ENCODE results near the gene DYRK1B. TPM values are rescaled to one million over a fixed set of nuclear protein-coding genes. Genes with fewer than 3 reads are reported as not detected.

The DYRK1B gene
- total and polyA plus RNA-seq, 2 donors (not counting 1 experiment from before 2014, with no cell fraction given): 26.1 to 36.6 TPM

DNA sequence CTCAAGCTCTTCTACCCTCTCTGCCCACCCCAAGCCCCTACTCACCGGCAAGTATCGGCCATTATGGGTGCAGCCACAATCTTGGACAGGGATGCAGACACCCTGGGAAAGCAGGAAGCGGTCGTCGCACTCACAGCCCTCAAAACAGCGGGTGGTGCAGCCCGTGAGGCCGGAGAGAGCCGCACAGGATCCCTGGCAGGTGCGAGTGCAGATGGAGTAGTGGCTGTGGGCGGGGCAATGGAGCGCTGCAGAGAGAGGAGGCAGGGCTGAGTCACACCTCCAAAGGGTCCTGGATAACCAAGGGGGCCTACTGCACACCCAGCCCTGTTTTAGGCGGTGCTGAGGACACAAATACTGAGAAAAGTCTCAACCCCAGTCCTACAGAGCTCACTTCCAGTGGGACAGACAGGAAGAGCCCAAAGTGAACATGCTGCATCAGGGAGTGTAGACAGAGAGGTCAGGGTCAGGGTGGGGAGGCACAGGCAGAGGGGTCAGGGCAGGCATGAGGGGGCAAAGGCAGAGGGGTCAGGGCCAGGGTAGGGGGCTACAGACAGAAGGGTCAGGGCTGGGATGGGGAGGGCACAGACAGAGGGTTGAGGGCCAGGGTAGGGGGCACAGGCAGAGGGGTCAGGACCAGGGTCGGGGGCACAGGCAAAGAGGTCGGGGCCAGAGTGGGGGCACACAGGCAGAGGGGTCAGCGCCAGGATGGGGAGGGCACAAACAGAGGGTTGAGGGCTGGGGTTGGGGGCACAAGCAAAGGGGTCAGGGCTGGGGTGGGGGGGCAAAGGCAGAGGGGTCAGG is 36.4 kb upstream of the DYRK1B start:
- Mint-ChIP-seq H3K4me3 (no peak overlapping the region), H3K9me3 (ENCODE audit: insufficient read depth) (no peaks in the 10 kb centered on the region), H3K4me1 (no peaks in the 10 kb centered on the region), H3K27ac (no peak overlapping the region), H3K27me3 (no peaks in the 10 kb centered on the region)
- POLR2A ChIA-PET: interaction anchor here (0.6 kb wide), 1 partner anchor 173 kb away, joined by 3 read pairs; no protein-coding TSS in a partner anchor
- Histone ChIP-seq H3K4me1 (ENCODE audit: control insufficient read depth in 2 of 2, insufficient read depth in 2 of 2, low read length in 2 of 2) (no peaks in the 10 kb centered on the region), H3K4me3 (ENCODE audit: control extremely low read depth in 1 of 5, extremely low read depth in 1 of 5, insufficient read depth in 1 of 5, low read depth in 2 of 5, low read length in 4 of 5) (no peak overlapping the region), H3K9ac (ENCODE audit: low read length) (no peak overlapping the region), H3K27ac (ENCODE audit: low read length in 2 of 2) (no peak overlapping the region), H2AFZ (ENCODE audit: insufficient read depth, low read depth, low read length, poor library complexity, severe bottlenecking) (no peak overlapping the region), H3K9me3 (ENCODE audit: control extremely low read depth in 1 of 3, control insufficient read depth in 2 of 3, insufficient read depth in 1 of 3, low read length in 2 of 3) (no peaks in the 10 kb centered on the region), H3K79me2 (ENCODE audit: control insufficient read depth, insufficient read depth, low read length) (no peaks in the 10 kb centered on the region), H3K36me3 (replicated peaks in 1 of 2; ENCODE audit: control extremely low read depth in 1 of 2, control insufficient read depth in 1 of 2, extremely low read depth in 1 of 2, insufficient read depth in 2 of 2, low read length in 1 of 2) (peaks cover 0 to 6% of the 10 kb centered on the region in 2 experiments), H3K4me2 (replicated peaks; ENCODE audit: low read depth, low read length, poor library complexity, severe bottlenecking) (no peak overlapping the region), H4K20me1 (ENCODE audit: control insufficient read depth, insufficient read depth, low read length, poor library complexity, severe bottlenecking) (no peaks in the 10 kb centered on the region), H3K27me3 (replicated peaks in 1 of 4; ENCODE audit: control extremely low read depth in 1 of 4, control insufficient read depth in 3 of 4, insufficient read depth in 4 of 4, low read length in 3 of 4) (no peaks in the 10 kb centered on the region)
- CTCF ChIA-PET: no interaction called here
- WGBS (ENCODE audit: insufficient coverage): 56% methylated on average over 12 of the region's 16 CpGs
- ATAC-seq (ENCODE audit: low read depth) (no peak), DNase-seq (no peak)
- TF ChIP-seq, protein P1, sequence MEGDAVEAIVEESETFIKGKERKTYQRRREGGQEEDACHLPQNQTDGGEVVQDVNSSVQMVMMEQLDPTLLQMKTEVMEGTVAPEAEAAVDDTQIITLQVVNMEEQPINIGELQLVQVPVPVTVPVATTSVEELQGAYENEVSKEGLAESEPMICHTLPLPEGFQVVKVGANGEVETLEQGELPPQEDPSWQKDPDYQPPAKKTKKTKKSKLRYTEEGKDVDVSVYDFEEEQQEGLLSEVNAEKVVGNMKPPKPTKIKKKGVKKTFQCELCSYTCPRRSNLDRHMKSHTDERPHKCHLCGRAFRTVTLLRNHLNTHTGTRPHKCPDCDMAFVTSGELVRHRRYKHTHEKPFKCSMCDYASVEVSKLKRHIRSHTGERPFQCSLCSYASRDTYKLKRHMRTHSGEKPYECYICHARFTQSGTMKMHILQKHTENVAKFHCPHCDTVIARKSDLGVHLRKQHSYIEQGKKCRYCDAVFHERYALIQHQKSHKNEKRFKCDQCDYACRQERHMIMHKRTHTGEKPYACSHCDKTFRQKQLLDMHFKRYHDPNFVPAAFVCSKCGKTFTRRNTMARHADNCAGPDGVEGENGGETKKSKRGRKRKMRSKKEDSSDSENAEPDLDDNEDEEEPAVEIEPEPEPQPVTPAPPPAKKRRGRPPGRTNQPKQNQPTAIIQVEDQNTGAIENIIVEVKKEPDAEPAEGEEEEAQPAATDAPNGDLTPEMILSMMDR (IDR thresholded peaks at IDR 0.05): no peak
- no peak for TF ChIP-seq EZH2 (IDR thresholded peaks at IDR 0.05; ENCODE audit: borderline replicate concordance, insufficient read depth, low read depth, low read length, poor library complexity, severe bottlenecking)
- intact Hi-C loops (cut with micrococcal nuclease): no loop called here

DNA sequence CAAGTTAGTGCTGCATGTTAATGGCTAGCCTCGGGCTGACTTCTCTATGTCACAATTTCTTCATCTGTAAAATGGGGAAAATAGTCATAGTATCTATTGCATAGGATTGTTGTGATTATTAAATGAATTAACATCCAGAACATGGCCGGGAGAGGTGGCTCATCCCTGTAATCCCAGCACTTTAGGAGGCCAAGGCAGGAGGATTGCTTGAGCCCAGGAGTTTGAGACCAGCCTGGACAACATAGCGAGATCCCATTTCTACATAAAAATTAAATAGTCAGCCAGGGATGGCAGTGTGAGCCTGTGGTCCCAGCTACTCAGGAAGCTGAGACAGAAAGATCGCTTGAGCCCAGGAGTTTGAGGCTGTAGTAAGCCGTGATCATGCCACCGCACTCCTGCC is 34.0 kb upstream of the DYRK1B start:
- no peak overlapping the region for H3K4me2 ChIP-seq (replicated peaks; ENCODE audit: low read depth, low read length, poor library complexity, severe bottlenecking)
- ATAC-seq (ENCODE audit: low read depth): no peak

More for the DNA sequence above, 34.0 kb upstream of the DYRK1B start:
- no peaks in the 10 kb centered on the region for H3K4me1 ChIP-seq (ENCODE audit: control insufficient read depth in 2 of 2, insufficient read depth in 2 of 2, low read length in 2 of 2)
- peaks cover 0 to 2% of the 10 kb centered on the region in 2 experiments for H3K36me3 ChIP-seq (replicated peaks in 1 of 2; ENCODE audit: control extremely low read depth in 1 of 2, control insufficient read depth in 1 of 2, extremely low read depth in 1 of 2, insufficient read depth in 2 of 2, low read length in 1 of 2)
- H4K20me1 ChIP-seq (ENCODE audit: control insufficient read depth, insufficient read depth, low read length, poor library complexity, severe bottlenecking): no peaks in the 10 kb centered on the region
- H3K79me2 ChIP-seq (ENCODE audit: control insufficient read depth, insufficient read depth, low read length): no peaks in the 10 kb centered on the region
- no peak overlapping the region for H3K27ac ChIP-seq (ENCODE audit: low read length in 2 of 2)
- peaks cover 2% of the 10 kb centered on the region for H3K27me3 Mint-ChIP-seq
- no peaks in the 10 kb centered on the region for H3K9me3 Mint-ChIP-seq (ENCODE audit: insufficient read depth)
- no peaks in the 10 kb centered on the region for H3K4me1 Mint-ChIP-seq
- no peak overlapping the region for H3K27ac Mint-ChIP-seq
- CTCF ChIA-PET: interaction anchor here (0.6 to 1.0 kb wide), 3 partner anchors 24 to 600 kb away, joined by 3 to 4 read pairs (median 3); no protein-coding TSS in a partner anchor
- POLR2A ChIA-PET: no interaction called here
- H3K4me3 ChIP-seq (ENCODE audit: control extremely low read depth in 1 of 5, extremely low read depth in 1 of 5, insufficient read depth in 1 of 5, low read depth in 2 of 5, low read length in 4 of 5): no peak overlapping the region
- no peaks in the 10 kb centered on the region for H3K27me3 ChIP-seq (replicated peaks in 1 of 4; ENCODE audit: control extremely low read depth in 1 of 4, control insufficient read depth in 3 of 4, insufficient read depth in 4 of 4, low read length in 3 of 4)
- H3K4me3 Mint-ChIP-seq: no peak overlapping the region
- no peak overlapping the region for H3K9ac ChIP-seq (ENCODE audit: low read length)
- 86% methylated on average over 1 of the region's 6 CpGs for WGBS (ENCODE audit: insufficient coverage)
- H3K9me3 ChIP-seq (ENCODE audit: control extremely low read depth in 1 of 3, control insufficient read depth in 2 of 3, insufficient read depth in 1 of 3, low read length in 2 of 3): no peaks in the 10 kb centered on the region
- H2AFZ ChIP-seq (ENCODE audit: insufficient read depth, low read depth, low read length, poor library complexity, severe bottlenecking): no peak overlapping the region
- intact Hi-C loops (cut with micrococcal nuclease): no loop called here
- TF ChIP-seq, protein P1 (IDR thresholded peaks at IDR 0.05): no peak
- no peak for DNase-seq
